Stimulated activated CD4-positive, alpha-beta T cell treated with anti-CD3 and anti-CD28 coated beads, Interleukin-15, amount 100 ng/mL, for 24 hours (primary cell): ENCODE results near the gene SENP3.

Experiments used
- DNase-seq: peaks from one replicate; pipeline ENCODE4 v3.0.0-alpha.2; 2020

SENP3 gene

DNA sequence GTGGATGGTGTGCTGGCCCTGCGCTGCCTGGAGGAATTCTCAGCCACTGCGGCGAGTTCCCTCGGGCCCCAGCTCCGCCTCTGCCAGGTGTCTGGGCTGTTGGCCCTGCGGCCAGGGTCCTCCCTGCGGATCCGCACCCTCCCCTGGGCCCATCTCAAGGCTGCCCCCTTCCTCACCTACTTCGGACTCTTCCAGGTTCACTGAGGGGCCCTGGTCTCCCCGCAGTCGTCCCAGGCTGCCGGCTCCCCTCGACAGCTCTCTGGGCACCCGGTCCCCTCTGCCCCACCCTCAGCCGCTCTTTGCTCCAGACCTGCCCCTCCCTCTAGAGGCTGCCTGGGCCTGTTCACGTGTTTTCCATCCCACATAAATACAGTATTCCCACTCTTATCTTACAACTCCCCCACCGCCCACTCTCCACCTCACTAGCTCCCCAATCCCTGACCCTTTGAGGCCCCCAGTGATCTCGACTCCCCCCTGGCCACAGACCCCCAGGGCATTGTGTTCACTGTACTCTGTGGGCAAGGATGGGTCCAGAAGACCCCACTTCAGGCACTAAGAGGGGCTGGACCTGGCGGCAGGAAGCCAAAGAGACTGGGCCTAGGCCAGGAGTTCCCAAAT lies 4.5 kb upstream of the SENP3 start:
- DNase-seq: no peak

DNA sequence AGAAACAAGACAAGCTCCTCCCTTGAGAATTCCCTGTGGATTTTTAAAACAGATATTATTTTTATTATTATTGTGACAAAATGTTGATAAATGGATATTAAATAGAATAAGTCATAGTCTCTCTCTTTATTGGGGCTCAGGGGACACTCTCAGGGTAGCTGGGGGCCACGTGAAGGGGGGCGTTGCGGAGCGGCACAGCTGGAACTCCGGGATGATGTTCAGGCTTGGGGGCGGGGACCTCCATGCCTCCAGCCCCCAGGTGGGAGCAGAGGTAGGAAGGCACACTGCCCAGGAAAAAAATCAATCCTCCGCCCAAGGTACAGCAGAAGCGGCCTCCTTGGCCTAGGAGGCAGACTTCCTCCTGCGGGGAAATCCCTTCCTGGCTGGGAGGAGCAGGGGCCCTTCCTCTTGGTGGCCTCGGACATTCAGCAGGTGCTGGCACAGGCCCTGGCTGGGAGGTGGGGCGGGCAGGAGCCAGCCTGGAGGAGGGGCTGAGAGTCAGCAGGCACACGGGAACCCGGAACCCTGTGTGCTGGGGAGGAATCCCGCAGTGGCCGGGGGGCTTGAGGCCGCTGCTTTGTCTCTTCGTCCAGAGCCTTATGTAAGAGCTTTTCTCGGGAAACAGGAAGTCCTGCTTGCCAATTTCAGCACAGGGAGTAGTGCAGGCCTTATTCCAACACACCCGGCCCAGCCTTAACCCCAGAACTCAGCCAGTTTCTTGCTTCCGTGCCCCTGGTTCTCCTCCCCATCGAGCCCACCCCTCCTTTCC lies 3.8 kb upstream of the SENP3 start:
- DNase-seq: peak; percentile 51

DNA sequence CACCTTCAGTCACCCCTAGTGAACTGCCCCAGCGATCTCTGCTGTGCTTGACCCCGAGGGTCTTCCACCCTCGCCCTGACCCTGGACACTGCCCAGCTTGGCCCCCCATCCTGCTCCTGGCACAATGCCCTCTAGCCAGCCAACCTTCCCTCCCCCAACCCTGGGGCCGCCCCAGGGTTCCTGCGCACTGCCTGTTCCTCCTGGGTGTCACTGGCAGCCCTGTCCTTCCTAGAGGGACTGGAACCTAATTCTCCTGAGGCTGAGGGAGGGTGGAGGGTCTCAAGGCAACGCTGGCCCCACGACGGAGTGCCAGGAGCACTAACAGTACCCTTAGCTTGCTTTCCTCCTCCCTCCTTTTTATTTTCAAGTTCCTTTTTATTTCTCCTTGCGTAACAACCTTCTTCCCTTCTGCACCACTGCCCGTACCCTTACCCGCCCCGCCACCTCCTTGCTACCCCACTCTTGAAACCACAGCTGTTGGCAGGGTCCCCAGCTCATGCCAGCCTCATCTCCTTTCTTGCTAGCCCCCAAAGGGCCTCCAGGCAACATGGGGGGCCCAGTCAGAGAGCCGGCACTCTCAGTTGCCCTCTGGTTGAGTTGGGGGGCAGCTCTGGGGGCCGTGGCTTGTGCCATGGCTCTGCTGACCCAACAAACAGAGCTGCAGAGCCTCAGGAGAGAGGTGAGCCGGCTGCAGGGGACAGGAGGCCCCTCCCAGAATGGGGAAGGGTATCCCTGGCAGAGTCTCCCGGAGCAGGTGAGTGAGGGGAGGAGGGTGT lies 3.0 kb upstream of the SENP3 start, which contains the start of gene TNFSF13:
TSS of gene TNFSF13 (plus strand) at position 207 of the 776 bp plus-strand sequence. CDS start at position 497, 290 bp downstream.
- no peak for DNase-seq

DNA sequence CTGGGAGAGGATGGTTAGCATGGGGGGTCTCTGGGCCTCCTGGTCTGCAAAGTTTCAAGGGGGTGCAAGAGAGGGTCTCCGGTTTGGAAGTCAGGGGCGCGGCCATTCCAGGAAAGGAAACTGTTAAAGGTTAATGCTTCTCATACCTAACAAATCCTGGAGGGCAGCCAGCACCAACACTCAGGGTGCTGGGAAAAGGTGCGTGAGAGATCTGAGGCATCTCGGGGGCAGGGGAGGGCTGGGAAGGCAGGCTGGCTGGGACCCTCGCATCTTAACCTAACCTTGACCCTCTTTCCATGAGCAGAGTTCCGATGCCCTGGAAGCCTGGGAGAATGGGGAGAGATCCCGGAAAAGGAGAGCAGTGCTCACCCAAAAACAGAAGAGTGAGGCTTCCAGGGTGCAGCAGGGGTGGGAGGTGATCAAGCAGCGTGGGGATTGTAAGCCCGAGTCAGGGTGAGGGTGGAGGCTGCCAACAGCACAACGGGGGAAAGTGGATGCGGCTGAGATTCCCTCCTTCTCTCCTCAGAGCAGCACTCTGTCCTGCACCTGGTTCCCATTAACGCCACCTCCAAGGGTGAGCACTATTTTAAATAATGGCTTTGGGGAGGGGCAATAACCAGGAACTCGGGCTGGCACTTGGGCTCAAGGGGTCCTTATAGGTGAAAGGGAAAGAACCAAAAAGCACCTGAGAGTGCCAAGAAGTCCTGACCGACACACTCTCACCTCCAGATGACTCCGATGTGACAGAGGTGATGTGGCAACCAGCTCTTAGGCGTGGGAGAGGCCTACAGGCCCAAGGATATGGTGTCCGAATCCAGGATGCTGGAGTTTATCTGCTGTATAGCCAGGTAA lies 2.2 kb upstream of the SENP3 start:
- DNase-seq: no peak

DNA sequence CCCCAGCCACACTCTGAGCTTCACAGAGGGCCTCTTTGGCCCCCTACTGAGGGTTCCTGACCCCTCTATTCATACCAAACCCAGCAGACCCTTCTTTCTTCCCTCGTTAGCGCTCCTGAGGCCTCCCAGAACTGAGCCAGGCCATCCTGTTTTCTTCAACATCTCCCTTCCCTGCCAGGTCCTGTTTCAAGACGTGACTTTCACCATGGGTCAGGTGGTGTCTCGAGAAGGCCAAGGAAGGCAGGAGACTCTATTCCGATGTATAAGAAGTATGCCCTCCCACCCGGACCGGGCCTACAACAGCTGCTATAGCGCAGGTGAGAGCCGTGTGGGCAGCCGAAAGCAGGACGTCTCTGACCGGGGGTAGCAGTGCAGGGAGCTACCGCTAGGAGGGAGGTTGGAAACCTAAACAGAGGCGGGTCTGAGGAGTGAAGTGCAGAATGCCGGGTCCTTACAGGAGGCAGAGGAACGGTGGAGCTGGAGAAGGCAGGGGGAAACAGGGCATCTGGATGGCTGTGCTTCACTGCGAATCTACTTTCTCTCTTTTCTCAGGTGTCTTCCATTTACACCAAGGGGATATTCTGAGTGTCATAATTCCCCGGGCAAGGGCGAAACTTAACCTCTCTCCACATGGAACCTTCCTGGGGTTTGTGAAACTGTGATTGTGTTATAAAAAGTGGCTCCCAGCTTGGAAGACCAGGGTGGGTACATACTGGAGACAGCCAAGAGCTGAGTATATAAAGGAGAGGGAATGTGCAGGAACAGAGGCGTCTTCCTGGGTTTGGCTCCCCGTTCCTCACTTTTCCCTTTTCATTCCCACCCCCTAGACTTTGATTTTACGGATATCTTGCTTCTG lies 1.3 kb upstream of the SENP3 start:
- DNase-seq: peak; percentile 79

DNA sequence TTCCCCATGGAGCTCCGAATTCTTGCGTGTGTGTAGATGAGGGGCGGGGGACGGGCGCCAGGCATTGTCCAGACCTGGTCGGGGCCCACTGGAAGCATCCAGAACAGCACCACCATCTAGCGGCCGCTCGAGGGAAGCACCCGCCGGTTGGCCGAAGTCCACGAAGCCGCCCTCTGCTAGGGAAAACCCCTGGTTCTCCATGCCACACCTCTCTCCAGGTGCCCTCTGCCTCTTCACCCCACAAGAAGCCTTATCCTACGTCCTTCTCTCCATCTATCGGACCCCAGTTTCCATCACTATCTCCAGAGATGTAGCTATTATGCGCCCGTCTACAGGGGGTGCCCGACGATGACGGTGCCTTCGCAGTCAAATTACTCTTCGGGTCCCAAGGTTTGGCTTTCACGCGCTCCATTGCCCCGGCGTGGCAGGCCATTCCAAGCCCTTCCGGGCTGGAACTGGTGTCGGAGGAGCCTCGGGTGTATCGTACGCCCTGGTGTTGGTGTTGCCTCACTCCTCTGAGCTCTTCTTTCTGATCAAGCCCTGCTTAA lies 617 bp upstream of the SENP3 start:
- DNase-seq: peak; percentile 93

DNA sequence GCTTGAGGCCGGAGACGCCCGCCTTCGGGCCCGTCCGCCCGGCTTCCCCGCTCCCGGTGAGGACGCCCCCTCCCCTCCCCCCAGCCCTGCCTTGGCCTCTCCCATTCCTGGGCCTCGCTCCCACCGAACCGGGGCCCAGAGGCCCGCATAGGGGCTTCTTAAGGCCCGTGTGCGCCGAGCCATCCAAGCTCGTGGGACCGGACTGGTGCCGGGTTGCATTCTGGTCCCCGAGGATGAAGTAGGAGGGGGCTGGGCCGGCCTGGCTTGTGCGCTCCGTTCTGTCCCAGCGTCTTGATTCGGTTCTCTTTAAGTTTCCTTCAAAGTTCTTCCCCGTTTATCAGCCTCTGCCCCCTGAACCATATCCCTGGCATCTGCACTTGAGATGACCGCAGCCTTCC lies 488 bp downstream of the SENP3 start:
- no peak for DNase-seq

DNA sequence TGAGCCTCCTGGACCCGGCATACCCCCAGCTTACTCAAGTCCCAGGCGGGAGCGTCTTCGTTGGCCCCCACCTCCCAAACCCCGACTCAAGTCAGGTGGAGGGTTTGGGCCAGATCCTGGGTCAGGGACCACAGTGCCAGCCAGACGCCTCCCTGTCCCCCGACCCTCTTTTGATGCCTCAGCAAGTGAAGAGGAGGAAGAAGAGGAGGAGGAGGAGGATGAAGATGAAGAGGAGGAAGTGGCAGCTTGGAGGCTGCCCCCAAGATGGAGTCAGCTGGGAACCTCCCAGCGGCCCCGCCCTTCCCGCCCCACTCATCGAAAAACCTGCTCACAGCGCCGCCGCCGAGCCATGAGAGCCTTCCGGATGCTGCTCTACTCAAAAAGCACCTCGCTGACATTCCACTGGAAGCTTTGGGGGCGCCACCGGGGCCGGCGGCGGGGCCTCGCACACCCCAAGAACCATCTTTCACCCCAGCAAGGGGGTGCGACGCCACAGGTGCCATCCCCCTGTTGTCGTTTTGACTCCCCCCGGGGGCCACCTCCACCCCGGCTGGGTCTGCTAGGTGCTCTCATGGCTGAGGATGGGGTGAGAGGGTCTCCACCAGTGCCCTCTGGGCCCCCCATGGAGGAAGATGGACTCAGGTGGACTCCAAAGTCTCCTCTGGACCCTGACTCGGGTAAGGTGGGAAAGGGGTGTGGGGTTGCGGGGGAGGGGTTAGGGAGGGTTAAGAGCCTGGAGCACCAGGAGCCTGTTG lies 1.6 kb downstream of the SENP3 start:
- DNase-seq: no peak

DNA sequence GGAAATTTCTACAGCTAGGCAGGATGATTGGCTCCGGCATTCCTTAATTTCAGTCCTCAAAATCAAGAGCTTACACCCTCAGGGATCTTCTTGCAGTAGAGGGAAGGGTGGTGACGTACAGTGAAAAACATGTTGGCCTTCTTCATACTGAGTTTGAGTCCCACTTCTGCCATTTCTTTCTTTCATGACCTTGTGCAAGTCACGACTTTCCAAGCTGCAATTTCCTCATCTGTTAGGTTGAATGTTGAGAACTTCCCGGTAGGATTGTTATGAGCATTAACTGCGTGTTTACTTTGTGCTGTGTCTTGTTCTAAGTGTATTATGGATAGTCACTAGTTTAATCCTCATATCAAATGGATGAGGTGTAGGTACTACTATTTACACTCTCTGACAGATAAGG lies 7.9 kb downstream of the SENP3 start:
- DNase-seq: no peak

DNA sequence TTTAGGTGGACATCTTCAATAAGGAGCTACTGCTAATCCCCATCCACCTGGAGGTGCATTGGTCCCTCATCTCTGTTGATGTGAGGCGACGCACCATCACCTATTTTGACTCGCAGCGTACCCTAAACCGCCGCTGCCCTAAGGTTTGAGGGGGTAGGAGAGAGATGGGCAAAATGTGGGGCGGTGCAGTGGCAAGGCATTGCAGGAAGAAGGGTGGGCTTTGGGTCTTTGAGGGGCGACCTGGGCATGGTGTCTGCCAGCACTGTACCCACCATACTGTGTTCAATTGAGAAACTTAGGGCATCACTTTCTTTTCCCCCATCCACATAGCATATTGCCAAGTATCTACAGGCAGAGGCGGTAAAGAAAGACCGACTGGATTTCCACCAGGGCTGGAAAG lies 8.6 kb downstream of the SENP3 start:
- no peak for DNase-seq

DNA sequence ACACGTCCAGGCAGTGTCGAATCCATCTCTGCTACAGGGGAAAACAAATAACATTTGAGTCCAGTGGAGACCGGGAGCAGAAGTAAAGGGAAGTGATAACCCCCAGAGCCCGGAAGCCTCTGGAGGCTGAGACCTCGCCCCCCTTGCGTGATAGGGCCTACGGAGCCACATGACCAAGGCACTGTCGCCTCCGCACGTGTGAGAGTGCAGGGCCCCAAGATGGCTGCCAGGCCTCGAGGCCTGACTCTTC lies 10.5 kb downstream of the SENP3 start:
- peak; percentile 99 for DNase-seq

DNA sequence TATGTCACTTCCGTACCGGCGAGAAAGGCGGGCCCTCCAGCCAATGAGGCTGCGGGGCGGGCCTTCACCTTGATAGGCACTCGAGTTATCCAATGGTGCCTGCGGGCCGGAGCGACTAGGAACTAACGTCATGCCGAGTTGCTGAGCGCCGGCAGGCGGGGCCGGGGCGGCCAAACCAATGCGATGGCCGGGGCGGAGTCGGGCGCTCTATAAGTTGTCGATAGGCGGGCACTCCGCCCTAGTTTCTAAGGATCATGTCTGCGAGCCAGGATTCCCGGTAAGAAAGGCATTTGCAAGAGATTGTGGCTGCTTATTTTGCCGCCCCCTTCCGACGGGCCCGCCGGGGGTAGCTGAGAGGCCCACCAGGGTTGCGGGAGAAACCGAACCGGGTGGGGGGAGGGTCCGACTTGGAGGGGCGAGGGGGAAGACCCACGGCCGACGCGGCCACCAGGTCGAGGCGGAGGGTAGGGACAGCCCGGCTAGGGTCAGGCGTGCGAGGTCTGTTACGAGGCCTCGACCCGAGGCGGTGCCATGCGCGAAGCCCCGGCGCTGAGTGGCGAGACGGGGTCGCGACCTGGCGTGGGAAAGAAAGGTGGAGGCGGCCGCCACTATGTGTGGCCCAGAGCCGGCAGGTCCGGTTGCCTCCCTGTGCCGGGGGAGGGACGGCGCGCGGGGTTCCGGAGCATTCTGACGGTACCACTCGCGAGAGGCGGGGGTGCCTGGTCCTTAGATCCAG lies 11.0 kb downstream of the SENP3 start:
- DNase-seq: no peak

DNA sequence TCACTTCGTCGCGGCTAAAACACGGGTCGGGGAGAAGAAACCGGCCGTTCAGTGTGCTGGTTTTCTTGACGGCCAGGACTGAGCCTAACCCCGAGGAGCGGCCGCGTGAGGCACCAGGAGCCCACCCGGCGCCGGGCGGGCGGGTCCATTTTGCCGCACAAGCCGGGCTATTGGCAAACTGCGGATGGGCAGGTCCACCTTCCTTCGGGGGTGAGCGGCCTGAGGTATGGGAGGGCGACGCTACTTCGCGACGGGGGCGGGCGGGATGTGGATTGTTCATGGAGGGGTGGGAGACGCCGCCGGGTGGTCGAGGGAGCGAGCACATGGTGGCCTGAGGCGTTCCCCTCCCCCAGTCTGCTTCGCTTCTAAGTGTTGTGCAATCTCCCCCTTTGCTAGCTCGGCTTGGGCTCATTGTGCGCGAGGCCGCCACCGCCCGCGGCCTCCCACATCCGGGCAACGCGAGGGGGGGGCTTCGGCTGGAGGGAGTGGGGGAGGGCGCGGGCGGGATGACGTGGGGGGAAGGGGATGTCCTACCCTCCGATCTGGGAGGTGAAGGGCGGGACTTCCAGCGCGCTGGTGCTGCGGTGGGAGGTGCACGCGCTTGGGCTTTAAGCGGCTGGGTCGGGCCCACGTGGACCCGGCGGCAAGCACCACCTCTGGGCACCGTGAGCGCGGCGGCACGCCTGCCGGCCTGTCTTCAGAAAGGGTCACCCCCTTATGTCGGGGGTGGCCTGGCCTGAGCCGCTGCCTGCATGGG lies 11.8 kb downstream of the SENP3 start:
- peak; percentile 93 for DNase-seq

DNA sequence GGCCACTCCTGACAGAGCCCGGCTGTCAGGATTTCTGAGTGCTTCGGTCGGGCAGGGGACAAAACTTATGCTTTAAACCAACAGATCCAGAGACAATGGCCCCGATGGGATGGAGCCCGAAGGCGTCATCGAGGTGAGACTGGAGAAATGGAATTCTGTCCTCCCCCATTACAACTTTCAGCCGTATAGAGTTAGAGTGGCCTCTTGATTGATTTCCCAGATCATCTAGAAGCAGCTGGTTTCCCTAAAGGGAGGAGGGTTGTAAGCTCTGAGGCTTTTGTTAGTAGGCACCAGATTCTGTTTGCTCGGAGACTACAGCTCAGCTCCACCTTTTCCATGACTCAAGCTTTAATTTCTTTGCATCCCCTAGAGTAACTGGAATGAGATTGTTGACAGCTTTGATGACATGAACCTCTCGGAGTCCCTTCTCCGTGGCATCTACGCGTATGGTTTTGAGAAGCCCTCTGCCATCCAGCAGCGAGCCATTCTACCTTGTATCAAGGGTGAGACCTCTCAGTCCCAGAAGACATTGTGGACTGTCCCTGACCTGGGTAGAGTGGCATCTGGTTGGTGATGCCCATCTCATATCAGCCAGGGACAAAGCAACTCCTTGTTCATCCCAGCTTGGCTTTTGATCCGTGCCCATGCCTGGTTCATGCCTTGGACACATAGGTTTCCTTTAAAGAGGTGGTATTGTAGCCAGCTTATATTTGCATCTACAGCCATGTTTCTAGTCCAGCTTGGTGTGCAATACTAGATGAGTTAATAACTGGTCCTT lies 12.6 kb downstream of the SENP3 start:
- no peak for DNase-seq

DNA sequence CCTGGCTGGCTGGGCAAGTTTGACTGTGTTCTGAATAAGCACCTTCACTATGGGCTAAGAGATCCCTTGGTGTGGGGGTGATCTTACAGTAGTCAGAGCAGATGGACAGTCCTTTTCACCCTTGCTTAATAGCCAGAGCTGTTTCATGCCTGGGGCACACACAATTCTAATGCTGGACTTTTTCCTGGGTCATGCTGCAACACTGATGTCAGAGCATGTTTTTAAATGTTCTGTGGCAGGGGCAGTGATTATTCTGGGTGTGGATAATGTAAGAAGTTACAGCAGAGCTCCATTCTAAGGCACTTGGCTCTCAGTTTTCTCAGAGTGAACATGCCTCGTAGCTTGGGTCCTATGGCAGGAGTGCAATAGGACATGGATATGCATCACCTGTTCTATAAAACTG lies 13.8 kb downstream of the SENP3 start:
- no peak for DNase-seq

DNA sequence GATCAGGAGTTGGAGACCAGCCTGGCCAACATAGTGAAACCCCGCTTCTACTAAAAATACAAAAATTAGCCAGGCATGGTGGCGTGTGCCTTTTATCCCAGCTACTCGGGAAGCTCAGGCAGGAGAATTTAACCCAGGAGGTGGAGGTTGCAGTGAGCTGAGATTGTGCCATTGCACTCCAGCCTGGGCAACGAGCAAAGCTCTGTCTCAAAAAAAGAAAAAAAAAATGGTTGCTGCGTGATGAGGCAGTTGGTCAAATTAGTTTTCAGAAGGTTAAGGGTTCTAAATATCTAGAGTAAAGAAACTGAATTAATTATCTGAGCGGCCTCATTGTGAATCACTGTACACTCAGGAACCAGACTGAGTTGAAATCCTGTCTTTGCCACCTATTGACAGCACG lies 14.2 kb downstream of the SENP3 start:
- DNase-seq: no peak

DNA sequence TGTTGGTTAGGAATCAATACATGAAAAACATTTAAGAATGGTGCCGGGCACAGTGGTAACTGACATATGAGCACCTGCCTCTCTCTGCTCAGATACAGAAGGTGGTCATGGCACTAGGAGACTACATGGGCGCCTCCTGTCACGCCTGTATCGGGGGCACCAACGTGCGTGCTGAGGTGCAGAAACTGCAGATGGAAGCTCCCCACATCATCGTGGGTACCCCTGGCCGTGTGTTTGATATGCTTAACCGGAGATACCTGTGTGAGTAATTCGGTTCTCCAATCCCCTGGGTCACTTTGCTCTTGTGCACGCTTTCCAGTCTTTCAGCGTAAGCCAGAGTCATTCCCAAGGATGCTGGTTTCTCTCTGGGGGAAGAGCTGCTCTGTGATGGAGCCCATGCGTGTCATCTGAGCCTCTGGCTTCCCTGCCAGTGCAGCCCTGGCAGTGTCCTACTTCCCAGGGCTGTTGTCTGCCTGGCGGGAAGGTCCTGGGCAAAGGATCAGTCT lies 14.8 kb downstream of the SENP3 start:
- DNase-seq: no peak
